HG03457 (cell line): ENCODE data around the gene TXNDC5.

ENCODE experiments used
- ATAC-seq: cut with Tn5 transposase; IDR thresholded peaks from one replicate; pipeline ENCODE4 v1.9.1; 2021; ENCODE audit warnings: moderate number of reproducible peaks; ENCODE audit not compliant: unreplicated experiment

Gene TXNDC5

DNA sequence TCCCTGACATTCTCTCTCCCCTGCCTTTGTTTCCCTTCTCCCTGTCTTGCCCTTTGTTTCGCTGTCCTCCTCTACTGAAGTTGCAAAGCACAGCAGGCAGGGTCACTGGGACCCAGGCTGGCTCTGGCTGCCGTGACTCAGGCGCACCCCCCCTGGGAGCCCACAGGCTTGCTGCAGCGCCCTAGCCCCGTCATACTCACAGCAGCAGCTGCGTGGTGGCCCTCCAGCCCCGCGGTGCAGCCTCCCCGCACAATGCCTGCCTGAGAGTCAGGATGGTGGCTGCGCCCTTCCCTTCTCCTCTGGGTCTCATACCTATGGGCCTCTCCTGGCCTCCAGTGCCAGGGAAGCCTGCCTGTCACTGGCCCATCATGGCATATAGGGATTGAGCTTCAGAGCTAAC, 41.7 kb downstream of the TXNDC5 start:
- ATAC-seq: no peak

DNA sequence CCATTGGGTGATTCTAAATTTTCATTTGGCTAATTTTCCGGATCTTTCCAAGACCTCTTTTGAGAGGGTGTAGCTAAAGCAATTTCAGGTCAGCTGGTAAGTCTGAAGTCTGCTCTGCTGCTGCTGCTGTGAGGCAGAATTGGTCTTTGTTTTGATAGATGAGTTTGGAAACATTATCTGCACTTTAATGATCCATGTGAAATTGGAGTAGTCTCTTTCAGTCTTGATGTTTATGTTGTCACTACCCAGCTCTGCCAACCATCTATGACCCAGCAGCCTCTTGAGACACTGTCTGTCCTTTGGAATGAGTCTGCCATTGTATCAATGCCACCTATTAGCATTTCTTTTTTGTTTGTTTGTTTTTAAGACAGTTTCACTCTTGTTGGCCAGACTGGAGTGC, 44.1 kb downstream of the TXNDC5 start:
- ATAC-seq: no peak

DNA sequence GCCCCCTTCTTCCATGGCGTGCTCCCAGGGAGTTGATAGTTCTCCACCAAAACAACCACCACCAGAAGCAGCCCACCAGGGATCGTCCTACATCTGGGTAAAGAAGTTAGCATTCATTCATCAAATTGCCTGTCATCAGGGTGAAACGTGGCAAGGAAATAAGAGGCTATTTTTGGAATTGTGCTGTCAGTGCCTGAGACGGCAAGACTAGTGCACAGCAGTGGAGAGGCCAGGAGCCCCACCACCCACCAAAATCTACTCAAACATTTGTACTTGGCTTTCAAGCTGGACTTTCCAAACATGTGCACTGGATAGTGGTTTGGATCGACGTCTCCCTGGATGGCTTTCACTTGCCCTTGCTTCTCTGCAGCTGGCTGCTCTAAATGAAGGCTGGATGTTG, 44.8 kb downstream of the TXNDC5 start:
- ATAC-seq: no peak

DNA sequence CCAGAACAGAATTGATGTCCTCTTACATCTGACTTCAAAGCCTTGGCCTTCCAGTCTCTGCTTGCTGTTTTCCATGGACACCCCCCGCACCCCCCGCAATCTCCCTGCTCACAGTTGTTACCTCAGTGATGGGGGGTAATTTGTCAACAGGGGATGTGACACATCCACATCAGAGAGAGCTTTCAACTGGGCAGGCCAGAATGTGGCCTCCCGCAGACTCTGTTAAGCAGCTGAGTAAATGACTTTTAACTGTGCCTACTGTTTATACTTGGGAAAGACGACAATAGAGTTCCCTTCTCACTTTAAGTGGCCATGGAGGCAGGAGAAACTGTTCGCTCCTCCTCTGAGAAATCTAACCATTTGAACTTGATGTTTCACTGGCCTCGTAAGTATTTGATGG, 51.0 kb downstream of the TXNDC5 start:
- ATAC-seq: no peak

DNA sequence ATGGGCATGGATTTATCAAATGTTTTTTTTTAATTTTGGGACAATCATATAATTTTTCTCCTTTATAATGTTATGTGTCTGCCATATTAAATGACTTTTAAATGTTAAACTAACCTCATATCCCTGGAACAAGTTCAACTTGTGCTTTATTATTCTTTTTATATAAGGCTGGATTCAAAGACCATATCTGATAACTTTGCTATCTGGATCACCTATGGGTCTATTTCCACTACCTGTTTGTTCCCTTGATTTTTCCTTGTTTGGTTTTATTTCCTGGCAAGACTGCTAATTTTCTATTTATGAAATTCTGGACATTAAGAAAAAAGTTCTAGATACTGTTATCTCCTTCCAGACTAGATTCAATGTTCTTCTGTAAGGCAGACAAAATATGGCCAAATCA, 58.8 kb downstream of the TXNDC5 start:
- no peak for ATAC-seq

DNA sequence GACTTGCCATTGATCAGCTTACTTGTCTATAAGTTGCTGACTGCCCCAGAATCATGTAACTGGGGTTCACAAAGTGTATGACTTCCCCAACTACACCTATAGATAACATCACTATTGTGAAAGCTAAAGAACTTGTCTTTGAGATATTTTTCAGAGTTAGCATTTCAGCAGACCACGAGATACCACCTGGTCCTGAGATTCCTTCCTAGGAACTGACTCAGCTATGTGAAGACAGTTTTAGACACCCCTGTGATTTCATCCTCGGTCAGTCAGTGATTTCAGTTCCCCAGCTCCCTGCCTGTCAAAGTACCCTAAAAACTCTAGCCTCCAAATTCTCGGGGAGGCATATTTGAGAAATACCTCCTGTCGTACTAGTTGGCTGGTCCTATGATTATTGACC, 62.4 kb downstream of the TXNDC5 start:
- ATAC-seq: no peak

DNA sequence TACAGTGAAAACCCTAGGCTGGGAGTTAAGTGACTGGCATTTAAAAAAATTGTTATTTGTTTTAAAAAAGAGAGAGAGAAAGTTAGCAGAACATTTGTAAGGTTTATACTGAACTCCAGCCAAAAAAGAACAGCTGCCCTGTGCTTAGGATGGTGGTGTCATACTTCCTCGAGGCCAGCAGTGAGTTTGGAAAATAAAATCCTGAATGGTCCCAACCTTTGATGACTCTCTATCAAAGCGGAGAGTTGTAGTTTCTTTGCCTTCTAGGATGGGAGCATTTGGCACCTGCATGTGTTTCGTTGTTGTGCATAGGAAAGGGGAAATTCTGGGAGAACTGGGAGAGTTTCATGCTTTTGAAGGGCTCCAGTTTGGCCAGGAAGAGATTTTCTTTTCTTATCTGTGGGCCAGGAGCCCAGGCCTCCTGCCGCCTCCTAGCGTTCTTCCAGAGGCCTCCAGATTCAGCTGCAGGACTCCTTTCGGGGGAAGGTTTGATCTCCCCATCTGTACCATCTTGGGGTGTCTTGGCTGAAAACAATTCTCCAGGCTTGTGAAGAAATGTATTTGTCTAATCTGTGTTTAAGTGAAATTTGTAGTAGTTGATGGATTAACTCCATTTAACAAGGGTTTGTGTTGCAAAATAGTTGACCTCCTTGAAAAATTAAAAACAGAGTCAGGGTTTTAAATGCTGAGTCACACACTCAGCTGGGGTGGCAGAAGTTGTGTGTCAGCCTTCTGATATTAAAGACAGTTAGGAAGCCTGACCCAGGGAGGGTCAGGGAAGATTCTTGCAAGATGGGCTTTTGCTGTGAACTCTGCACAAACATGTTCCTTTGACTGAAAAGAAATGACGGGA, 63.4 kb downstream of the TXNDC5 start:
- ATAC-seq: no peak

DNA sequence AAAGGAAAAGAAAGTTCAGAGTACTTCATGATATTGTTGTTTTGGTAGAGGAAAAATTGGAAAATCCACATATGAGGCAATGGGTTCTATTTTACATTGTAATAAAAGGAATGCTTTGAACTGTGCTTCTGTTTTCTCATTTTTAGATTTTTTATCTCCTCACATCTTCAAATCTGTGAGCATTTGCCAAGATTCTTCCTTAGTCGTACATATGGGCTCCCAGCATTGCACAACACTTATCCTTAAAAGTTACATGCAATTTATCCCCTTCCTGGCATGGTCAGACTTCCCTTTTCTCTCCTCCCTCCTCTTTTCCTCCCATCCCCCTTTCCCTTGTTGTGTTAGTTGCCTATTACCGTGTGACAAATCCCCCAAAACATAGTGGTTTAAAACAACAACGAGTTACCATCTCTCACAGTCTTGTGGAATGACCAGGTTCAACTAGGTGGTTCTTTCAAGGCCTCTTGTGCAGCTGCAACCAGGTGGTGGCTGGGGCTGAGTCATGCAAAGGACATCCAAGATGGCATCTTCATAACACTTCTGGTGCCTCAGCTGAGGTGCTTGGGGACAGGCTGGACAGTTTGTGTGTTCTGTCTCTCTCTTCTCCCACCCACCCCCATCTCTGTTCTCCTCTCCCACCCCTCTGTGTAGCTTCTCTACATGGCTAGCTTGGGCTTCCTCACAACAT, 68.7 kb downstream of the TXNDC5 start:
- ATAC-seq: no peak

DNA sequence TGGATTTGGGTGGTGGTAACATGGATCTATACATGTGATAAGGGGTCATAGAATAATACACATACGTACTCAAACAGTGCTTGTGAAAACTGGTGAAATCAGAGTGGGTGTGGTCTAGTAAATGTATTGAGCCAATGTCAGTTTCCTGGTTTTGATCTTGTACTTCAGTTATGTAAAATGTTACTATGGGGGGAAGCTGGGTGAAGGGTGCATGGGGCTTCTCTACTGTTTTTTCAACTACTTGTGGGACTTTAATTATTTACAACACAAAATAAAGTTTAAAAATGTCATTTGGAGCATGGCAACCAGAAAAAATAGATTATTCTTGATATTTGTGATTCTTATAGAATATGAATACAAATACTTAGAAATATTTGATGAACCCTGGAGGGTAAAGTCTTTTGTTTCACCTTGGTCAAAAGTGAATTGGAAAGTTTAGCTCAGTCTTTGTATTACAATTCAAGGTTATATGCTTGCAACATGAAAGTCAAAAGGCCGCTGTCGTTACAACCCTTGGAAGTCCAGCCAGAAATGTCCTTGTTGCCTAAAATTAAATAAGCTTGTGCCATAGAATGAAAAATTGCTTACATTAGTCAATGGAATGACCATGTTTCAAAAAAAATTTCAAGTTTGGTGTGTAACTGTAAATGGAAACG, 74.1 kb downstream of the TXNDC5 start:
- no peak for ATAC-seq

DNA sequence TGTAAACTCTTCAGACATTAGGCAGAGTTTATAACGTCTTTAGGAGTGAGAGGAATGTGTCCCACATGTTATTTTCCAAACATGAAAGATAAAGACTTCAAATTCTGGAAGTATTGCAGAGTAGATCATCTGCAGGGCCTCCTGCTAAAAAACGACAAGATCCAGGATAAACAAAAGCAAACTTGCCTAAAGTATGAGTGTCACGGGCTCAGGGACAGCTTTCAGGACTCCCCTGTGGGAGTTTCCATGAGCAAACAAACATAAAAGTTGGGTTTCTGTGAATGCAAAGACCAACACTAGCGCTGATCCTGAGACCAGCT, 76.9 kb downstream of the TXNDC5 start:
- no peak for ATAC-seq

DNA sequence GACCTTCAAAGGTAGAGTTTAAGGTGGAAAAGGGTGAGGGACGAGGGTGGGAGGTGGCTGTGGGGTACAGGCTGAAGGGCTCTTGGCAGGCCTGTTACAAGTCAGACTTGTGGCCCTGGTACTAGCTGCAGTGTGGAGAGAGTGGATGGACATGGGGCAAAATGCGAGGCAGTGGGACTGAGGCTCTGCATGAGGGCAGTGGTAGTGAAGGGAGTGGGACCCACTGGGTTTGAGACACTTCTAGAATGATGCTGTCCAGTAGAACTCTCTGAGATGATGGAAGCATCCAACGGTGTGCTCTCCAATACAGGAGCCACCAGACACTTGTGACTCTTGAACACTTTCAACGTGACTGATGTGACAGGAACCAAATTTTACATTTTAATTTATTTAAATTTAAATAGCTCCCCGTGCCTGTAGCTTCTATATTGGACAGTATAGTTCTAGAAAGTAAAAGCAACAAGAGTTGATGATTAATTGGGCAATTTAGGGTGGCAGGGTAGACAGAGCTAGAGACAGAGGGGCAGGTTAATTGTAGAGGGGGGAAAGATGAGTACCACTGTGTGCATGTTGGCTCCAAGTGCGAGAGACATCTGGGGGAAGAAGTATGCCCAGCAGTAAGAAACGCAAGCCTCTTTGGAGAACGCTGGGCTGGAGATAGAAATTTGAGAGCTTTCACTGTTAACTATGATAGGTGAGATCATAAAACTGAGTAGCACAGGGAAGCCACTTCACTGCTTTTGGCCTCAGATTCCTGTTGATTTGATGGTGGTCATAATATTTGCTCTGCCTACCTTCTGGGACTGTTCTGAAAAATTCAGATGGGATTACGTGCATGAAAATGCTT, 77.5 kb downstream of the TXNDC5 start:
- ATAC-seq: no peak
